ENCODE results near the gene TPR. TPM values are rescaled to one million over a fixed set of nuclear protein-coding genes. Genes with fewer than 3 reads are reported as not detected.

The TPR gene
- total and polyA plus RNA-seq, 9 donors = 49.8 to 73.8 (median 57.9) TPM

GRCh38 chr1:186337554-186337953 is 37.5 kb downstream of the TPR start:
- DNase-seq = no peak
- Histone ChIP-seq H3K9me3 (replicated peaks; ENCODE audit: control insufficient read depth, low read depth, low read length) (no peaks in the 10 kb centered on the region), H3K36me3 (ENCODE audit: control insufficient read depth, insufficient read depth, low read length) (peaks cover 34% of the 10 kb centered on the region), H3K27me3 (ENCODE audit: control insufficient read depth, insufficient read depth, low read length) (no peaks in the 10 kb centered on the region), H3K4me1 (ENCODE audit: control insufficient read depth, insufficient read depth, low read length) (no peaks in the 10 kb centered on the region), H3K4me3 (ENCODE audit: low read length) (no peak overlapping the region), H3K27ac (ENCODE audit: low read length) (no peak overlapping the region)
- WGBS (ENCODE audit: insufficient coverage) = no CpG with 5 or more reads among the region's 2 CpGs

- H3K4me3 ChIP-seq (ENCODE audit: low read length) = no peak overlapping the region
- no peaks in the 10 kb centered on the region for H3K9me3 ChIP-seq (replicated peaks; ENCODE audit: control insufficient read depth, low read depth, low read length)
- WGBS (ENCODE audit: insufficient coverage) = no CpG with 5 or more reads among the region's 1 CpG
- no peak overlapping the region for H3K27ac ChIP-seq (ENCODE audit: low read length)
- no peaks in the 10 kb centered on the region for H3K27me3 ChIP-seq (ENCODE audit: control insufficient read depth, insufficient read depth, low read length)
- no peak for DNase-seq
- H3K36me3 ChIP-seq (ENCODE audit: control insufficient read depth, insufficient read depth, low read length) = peaks cover 28% of the 10 kb centered on the region
- no peaks in the 10 kb centered on the region for H3K4me1 ChIP-seq (ENCODE audit: control insufficient read depth, insufficient read depth, low read length)
Observed at GRCh38 chr1:186330758-186331157, 44.3 kb downstream of the TPR start.

- Histone ChIP-seq H3K27me3 (ENCODE audit: control insufficient read depth, insufficient read depth, low read length) (no peaks in the 10 kb centered on the region), H3K9me3 (replicated peaks; ENCODE audit: control insufficient read depth, low read depth, low read length) (no peaks in the 10 kb centered on the region), H3K4me3 (ENCODE audit: low read length) (no peak overlapping the region), H3K27ac (ENCODE audit: low read length) (no peak overlapping the region), H3K36me3 (ENCODE audit: control insufficient read depth, insufficient read depth, low read length) (peaks cover 22% of the 10 kb centered on the region), H3K4me1 (ENCODE audit: control insufficient read depth, insufficient read depth, low read length) (no peaks in the 10 kb centered on the region)
- no peak for DNase-seq
- WGBS (ENCODE audit: insufficient coverage) = no CpG with 5 or more reads among the region's 1 CpG
Observed at GRCh38 chr1:186327331-186327730, 47.7 kb downstream of the TPR start.

- WGBS (ENCODE audit: insufficient coverage) = 100% methylated on average over 1 of the region's 1 CpG
- H3K27ac ChIP-seq (ENCODE audit: low read length) = no peak overlapping the region
Observed at GRCh38 chr1:186326009-186326408, 49.0 kb downstream of the TPR start.

GRCh38 chr1:186325239-186325638 is 49.8 kb downstream of the TPR start:
- no peak overlapping the region for H3K27ac ChIP-seq (ENCODE audit: low read length)
- WGBS (ENCODE audit: insufficient coverage) = no CpG with 5 or more reads among the region's 2 CpGs
- no peaks in the 10 kb centered on the region for H3K4me1 ChIP-seq (ENCODE audit: control insufficient read depth, insufficient read depth, low read length)
- peaks cover 24% of the 10 kb centered on the region for H3K36me3 ChIP-seq (ENCODE audit: control insufficient read depth, insufficient read depth, low read length)
- H3K27me3 ChIP-seq (ENCODE audit: control insufficient read depth, insufficient read depth, low read length) = no peaks in the 10 kb centered on the region
- no peak for DNase-seq
- H3K9me3 ChIP-seq (replicated peaks; ENCODE audit: control insufficient read depth, low read depth, low read length) = no peaks in the 10 kb centered on the region
- no peak overlapping the region for H3K4me3 ChIP-seq (ENCODE audit: low read length)

More at GRCh38 chr1:186326009-186326408, 49.0 kb downstream of the TPR start:
- no peaks in the 10 kb centered on the region for H3K4me1 ChIP-seq (ENCODE audit: control insufficient read depth, insufficient read depth, low read length)
- H3K9me3 ChIP-seq (replicated peaks; ENCODE audit: control insufficient read depth, low read depth, low read length) = no peaks in the 10 kb centered on the region
- DNase-seq = no peak
- no peaks in the 10 kb centered on the region for H3K27me3 ChIP-seq (ENCODE audit: control insufficient read depth, insufficient read depth, low read length)
- peaks cover 26% of the 10 kb centered on the region for H3K36me3 ChIP-seq (ENCODE audit: control insufficient read depth, insufficient read depth, low read length)
- H3K4me3 ChIP-seq (ENCODE audit: low read length) = no peak overlapping the region

- 100% methylated on average over 2 of the region's 4 CpGs for WGBS (ENCODE audit: insufficient coverage)
- DNase-seq = no peak
Observed at GRCh38 chr1:186323865-186324264, 51.2 kb downstream of the TPR start.

DNA sequence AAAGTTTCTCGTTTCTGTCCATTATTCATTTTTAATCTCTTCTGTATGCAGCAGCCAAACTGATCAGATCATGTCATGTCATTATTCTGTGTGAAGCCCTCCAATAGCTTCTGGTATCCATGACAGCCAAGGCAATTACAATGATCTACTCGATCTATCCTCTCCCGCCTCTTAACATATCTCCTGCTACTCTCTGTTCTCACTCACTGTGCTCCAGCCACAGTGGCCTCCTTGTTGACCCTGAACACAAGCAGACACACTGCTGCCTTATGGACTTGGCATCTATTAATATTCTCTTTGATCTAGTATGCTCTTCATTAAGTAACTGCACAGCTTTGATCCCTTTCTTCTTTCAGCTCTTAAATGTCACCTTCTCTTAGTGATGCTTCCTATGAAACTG is 59.5 kb downstream of the TPR start:
- H3K27me3 ChIP-seq (ENCODE audit: control insufficient read depth, insufficient read depth, low read length) = no peaks in the 10 kb centered on the region
- no peak overlapping the region for H3K4me3 ChIP-seq (ENCODE audit: low read length)
- H3K27ac ChIP-seq (ENCODE audit: low read length) = no peak overlapping the region
- H3K36me3 ChIP-seq (ENCODE audit: control insufficient read depth, insufficient read depth, low read length) = peaks cover 28% of the 10 kb centered on the region
- H3K9me3 ChIP-seq (replicated peaks; ENCODE audit: control insufficient read depth, low read depth, low read length) = no peaks in the 10 kb centered on the region
- H3K4me1 ChIP-seq (ENCODE audit: control insufficient read depth, insufficient read depth, low read length) = no peaks in the 10 kb centered on the region
- DNase-seq = no peak
- 84% methylated on average over 3 of the region's 3 CpGs for WGBS (ENCODE audit: insufficient coverage)

More at GRCh38 chr1:186323865-186324264, 51.2 kb downstream of the TPR start:
- Histone ChIP-seq H3K9me3 (replicated peaks; ENCODE audit: control insufficient read depth, low read depth, low read length) (no peaks in the 10 kb centered on the region), H3K27ac (ENCODE audit: low read length) (no peak overlapping the region), H3K4me3 (ENCODE audit: low read length) (no peak overlapping the region), H3K4me1 (ENCODE audit: control insufficient read depth, insufficient read depth, low read length) (no peaks in the 10 kb centered on the region), H3K27me3 (ENCODE audit: control insufficient read depth, insufficient read depth, low read length) (no peaks in the 10 kb centered on the region), H3K36me3 (ENCODE audit: control insufficient read depth, insufficient read depth, low read length) (peaks cover 25% of the 10 kb centered on the region)

- Histone ChIP-seq H3K36me3 (ENCODE audit: control insufficient read depth, insufficient read depth, low read length) (peaks cover 10% of the 10 kb centered on the region), H3K27ac (ENCODE audit: low read length) (no peak overlapping the region), H3K4me1 (ENCODE audit: control insufficient read depth, insufficient read depth, low read length) (no peaks in the 10 kb centered on the region), H3K4me3 (ENCODE audit: low read length) (no peak overlapping the region), H3K9me3 (replicated peaks; ENCODE audit: control insufficient read depth, low read depth, low read length) (no peaks in the 10 kb centered on the region), H3K27me3 (ENCODE audit: control insufficient read depth, insufficient read depth, low read length) (no peaks in the 10 kb centered on the region)
- WGBS (ENCODE audit: insufficient coverage) = 100% methylated on average over 1 of the region's 3 CpGs
- DNase-seq = no peak
Observed at GRCh38 chr1:186311375-186312051, 63.5 kb downstream of the TPR start.

GRCh38 chr1:186310307-186310706 is 64.7 kb downstream of the TPR start:
- Histone ChIP-seq H3K36me3 (ENCODE audit: control insufficient read depth, insufficient read depth, low read length) (peaks cover 4% of the 10 kb centered on the region), H3K4me3 (ENCODE audit: low read length) (no peak overlapping the region), H3K27ac (ENCODE audit: low read length) (no peak overlapping the region), H3K27me3 (ENCODE audit: control insufficient read depth, insufficient read depth, low read length) (no peaks in the 10 kb centered on the region), H3K9me3 (replicated peaks; ENCODE audit: control insufficient read depth, low read depth, low read length) (no peaks in the 10 kb centered on the region), H3K4me1 (ENCODE audit: control insufficient read depth, insufficient read depth, low read length) (no peaks in the 10 kb centered on the region)
- no peak for DNase-seq
- whole genome bisulfite sequencing (ENCODE audit: insufficient coverage) = 100% methylated on average over 1 of the region's 4 CpGs

GRCh38 chr1:186308264-186309060 is 66.6 kb downstream of the TPR start:
- H3K9me3 ChIP-seq (replicated peaks; ENCODE audit: control insufficient read depth, low read depth, low read length) = no peaks in the 10 kb centered on the region
- no peak overlapping the region for H3K4me3 ChIP-seq (ENCODE audit: low read length)
- DNase-seq = no peak
- 94% methylated on average over 3 of the region's 6 CpGs for WGBS (ENCODE audit: insufficient coverage)
- H3K36me3 ChIP-seq (ENCODE audit: control insufficient read depth, insufficient read depth, low read length) = peaks cover 2% of the 10 kb centered on the region
- H3K27ac ChIP-seq (ENCODE audit: low read length) = no peak overlapping the region
- H3K4me1 ChIP-seq (ENCODE audit: control insufficient read depth, insufficient read depth, low read length) = no peaks in the 10 kb centered on the region
- H3K27me3 ChIP-seq (ENCODE audit: control insufficient read depth, insufficient read depth, low read length) = no peaks in the 10 kb centered on the region
